Lower lobe of right lung (tissue), 2 donors: ENCODE results near the gene TNIP2. TPM values are rescaled to one million over a fixed set of nuclear protein-coding genes. Genes with fewer than 3 reads are reported as not detected.

ENCODE experiments used
- ATAC-seq, 2 donors: fragments of 200-7000 bp; cut with Tn5 transposase; one replicate each; pipeline ENCODE4 v1.9.1; 2020 to 2022; ENCODE audit warnings: mild to moderate bottlenecking in 2 of 2, moderate library complexity in 2 of 2
- DNase-seq: peaks from one replicate; pipeline ENCODE4 v3.0.0-alpha.2; 2020
- H3K27ac ChIP-seq: fragments of 200-600 bp; one replicate; pipeline ENCODE4 v1.8.0; 2022
- H3K27me3 ChIP-seq: fragments of 200-600 bp; one replicate; pipeline ENCODE4 v1.8.0; 2022; ENCODE audit warnings: low read depth
- H3K36me3 ChIP-seq: fragments of 200-600 bp; one replicate; pipeline ENCODE4 v1.8.0; 2022; ENCODE audit warnings: mild to moderate bottlenecking
- H3K4me1 ChIP-seq: fragments of 200-600 bp; one replicate; pipeline ENCODE4 v1.8.0; 2022
- H3K4me3 ChIP-seq: fragments of 200-600 bp; one replicate; pipeline ENCODE4 v1.8.0; 2022; ENCODE audit warnings: mild to moderate bottlenecking
- H3K9me3 ChIP-seq: fragments of 200-600 bp; one replicate; pipeline ENCODE4 v1.8.0; 2022
- intact Hi-C: fragments of 100-400 bp; cut with DNase I; formaldehyde crosslinking; loops from one replicate; pipeline ENCODE4 v1.11.0; 2022
- total RNA-seq: library from RNA; stranded (reverse); fragmentation: NEBNext Ultra II Directional; extraction: Animal tissue kit (Norgen Biotek cat#: 25700); gene quantifications from one replicate; pipeline ENCODE4 v1.2.1, GENCODE V29; 2021
- TF ChIP-seq, protein P1 (sequence below): fragments of 200-600 bp; IDR thresholded peaks from one replicate; pipeline ENCODE4 v1.8.0; 2022; ENCODE audit warnings: antibody characterized with exemption, mild to moderate bottlenecking
- donor health status: DM: no; HTN: yes; CAD: no; lungs with severe emphysema.

Gene TNIP2
- total RNA-seq, 1 donor from 2014 or later = 36.7 TPM

DNA sequence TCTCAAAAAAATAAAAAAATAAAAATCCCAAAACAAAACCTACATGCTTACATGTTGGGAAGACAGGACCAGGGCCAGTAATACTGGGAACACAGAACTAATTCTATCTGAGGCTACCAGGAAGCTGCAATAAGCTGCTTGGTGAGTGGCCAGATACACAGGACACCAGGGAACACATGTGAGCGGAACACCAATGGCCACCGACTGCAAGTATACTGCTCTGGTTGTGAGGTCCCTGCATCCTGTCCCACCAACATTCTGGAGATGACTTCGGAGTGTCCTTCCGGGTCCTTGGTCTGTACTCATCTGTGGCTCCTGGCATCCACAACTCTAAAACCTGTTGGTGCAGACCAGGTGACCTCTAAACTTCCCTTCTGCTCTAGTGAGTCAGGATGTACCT lies 2.7 kb downstream of the TNIP2 start:
- H3K9me3 ChIP-seq = no peaks in the 10 kb centered on the region
- no peak for ATAC-seq
- DNase-seq = peak; percentile 11
- no peak overlapping the region for H3K4me3 ChIP-seq
- intact Hi-C loops = no loop called here
- no peak overlapping the region for H3K27ac ChIP-seq
- TF ChIP-seq, protein P1, sequence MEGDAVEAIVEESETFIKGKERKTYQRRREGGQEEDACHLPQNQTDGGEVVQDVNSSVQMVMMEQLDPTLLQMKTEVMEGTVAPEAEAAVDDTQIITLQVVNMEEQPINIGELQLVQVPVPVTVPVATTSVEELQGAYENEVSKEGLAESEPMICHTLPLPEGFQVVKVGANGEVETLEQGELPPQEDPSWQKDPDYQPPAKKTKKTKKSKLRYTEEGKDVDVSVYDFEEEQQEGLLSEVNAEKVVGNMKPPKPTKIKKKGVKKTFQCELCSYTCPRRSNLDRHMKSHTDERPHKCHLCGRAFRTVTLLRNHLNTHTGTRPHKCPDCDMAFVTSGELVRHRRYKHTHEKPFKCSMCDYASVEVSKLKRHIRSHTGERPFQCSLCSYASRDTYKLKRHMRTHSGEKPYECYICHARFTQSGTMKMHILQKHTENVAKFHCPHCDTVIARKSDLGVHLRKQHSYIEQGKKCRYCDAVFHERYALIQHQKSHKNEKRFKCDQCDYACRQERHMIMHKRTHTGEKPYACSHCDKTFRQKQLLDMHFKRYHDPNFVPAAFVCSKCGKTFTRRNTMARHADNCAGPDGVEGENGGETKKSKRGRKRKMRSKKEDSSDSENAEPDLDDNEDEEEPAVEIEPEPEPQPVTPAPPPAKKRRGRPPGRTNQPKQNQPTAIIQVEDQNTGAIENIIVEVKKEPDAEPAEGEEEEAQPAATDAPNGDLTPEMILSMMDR = no peak
- H3K4me1 ChIP-seq = peaks cover 35% of the 10 kb centered on the region
- no peaks in the 10 kb centered on the region for H3K27me3 ChIP-seq
- peaks cover 11% of the 10 kb centered on the region for H3K36me3 ChIP-seq

- Histone ChIP-seq H3K4me3 (no peak overlapping the region), H3K27me3 (no peaks in the 10 kb centered on the region), H3K27ac (no peak overlapping the region), H3K36me3 (peaks cover 32% of the 10 kb centered on the region), H3K9me3 (no peaks in the 10 kb centered on the region), H3K4me1 (peaks cover 40% of the 10 kb centered on the region)
- TF ChIP-seq, protein P1 = no peak
- ATAC-seq (no peak), DNase-seq (peak; percentile 26)
- intact Hi-C loops = no loop called here
Observed at GRCh38 chr4:2750719-2751605, 5.2 kb downstream of the TNIP2 start.

DNA sequence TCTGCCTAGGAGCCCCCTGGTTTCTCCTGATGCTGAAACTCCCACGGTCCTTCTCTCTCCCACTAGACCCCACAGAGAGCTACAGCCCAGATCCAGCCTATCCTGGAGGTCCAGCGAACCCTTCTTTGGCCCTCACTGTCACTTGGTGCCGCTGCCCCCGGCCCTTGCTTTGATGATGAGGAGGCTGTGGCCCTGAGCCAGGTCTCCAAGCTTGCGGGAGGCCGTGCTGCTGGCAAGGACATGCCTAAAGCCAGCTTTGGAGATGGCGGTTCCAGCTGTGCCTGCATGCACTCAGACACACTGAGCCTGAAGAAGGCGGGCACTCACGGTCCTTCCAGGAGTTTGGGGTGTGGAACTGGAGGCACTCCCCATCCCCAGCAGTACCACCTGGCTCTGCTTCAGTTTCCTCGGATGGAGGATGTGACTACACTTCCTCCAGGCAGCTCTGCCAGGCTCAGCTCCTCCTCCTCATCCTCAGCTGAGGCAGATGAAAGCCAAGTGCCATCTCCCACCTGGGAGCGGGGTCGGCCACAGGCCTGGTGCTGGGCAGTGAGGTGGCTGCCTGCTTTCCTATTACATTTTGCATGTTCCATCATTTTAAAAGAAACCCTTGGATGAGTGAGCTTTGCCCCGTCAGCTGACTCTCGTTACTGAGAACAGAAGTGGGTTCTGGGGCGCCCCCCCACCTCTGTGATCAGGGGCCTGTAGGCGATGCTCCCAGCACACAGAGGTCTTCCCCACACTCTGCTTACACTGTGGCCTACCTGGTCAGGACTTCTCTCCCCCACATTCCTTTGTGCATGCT lies 9.0 kb downstream of the TNIP2 start:
- intact Hi-C loops = no loop called here
- TF ChIP-seq, protein P1 = no peak
- no peaks in the 10 kb centered on the region for H3K27me3 ChIP-seq
- H3K4me3 ChIP-seq = no peak overlapping the region
- H3K27ac ChIP-seq = peak overlapping the region; percentile 31
- DNase-seq (peak; percentile 46), ATAC-seq (no peak)
- peaks cover 63% of the 10 kb centered on the region for H3K36me3 ChIP-seq
- H3K9me3 ChIP-seq = no peaks in the 10 kb centered on the region
- H3K4me1 ChIP-seq = peaks cover 24% of the 10 kb centered on the region

DNA sequence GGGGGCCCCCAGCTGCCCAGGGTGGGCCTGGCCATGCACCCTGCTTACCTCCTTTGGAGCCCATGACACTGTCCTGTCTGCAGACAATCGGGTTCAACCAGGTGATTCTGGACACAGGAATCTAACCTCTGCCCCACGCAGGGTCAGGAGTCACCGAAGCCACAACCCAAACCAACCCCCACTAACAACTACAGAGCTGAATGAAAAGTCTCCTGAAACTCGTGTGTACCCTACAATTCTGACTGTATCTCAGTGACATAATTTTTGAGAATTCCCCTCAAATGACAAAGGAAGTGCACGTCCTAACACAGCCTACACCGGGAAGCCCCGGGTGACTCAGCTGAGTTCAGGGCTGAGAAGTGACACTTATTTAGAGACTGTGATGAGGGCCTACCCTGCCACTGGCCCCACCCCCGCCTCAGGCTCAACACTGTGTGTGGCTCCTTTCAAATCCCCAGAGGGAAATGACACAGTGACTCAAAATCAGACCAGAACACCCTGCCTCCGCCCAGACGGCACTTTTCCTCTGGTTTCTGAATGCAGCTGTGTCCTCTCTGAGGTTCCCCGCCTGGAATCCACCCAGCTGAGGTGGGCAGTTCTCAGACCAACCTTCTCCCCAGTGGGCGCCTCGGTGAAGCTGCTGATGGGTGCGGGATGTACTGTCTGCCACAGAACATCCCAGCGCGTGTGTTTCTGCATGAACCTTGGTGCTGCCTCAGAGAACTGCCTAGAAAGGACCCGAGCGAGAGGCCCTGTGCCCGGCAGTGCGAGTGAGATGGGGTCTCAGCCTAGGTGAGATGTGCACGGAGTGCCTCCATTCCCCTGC lies 9.9 kb downstream of the TNIP2 start:
- peaks cover 68% of the 10 kb centered on the region for H3K36me3 ChIP-seq
- DNase-seq (peak; percentile 51), ATAC-seq (peak; percentile 68 to 69)

More for the DNA sequence above, 9.9 kb downstream of the TNIP2 start:
- H3K4me3 ChIP-seq = no peak overlapping the region
- no peaks in the 10 kb centered on the region for H3K9me3 ChIP-seq
- no peaks in the 10 kb centered on the region for H3K27me3 ChIP-seq
- intact Hi-C loops = no loop called here
- peaks cover 22% of the 10 kb centered on the region for H3K4me1 ChIP-seq
- TF ChIP-seq, protein P1 = no peak
- peak overlapping the region; percentile 31 for H3K27ac ChIP-seq
